Measurements from ENCODE around the gene TMEM161A. TPM values are rescaled to one million over a fixed set of nuclear protein-coding genes. Genes with fewer than 3 reads are reported as not detected.

TMEM161A gene
- total and polyA plus RNA-seq, 2 of the 13 experiments (the other 11 are each of a cell fraction or from before 2014, with no cell fraction given) = 25.9 to 31.4 TPM

DNA sequence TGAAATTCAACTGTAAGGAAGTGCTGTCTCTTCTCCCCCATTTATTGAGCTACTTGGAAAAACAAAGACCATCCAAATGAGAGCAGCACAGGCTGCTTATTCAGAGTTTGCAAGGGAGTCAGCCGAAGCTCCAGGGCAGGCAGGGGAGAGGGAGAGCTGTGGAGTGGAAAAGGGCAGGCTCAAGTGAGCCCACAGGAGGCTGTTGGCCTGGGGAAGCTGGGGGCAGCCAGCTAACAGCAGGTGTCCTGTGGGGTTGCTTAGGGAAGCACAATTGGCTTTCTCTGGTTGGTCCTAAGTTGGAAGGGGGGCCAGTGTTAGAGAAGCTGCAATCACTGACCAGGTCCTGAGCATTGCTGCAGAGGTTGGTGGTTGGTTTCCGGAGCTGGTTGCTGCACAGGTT lies 50.6 kb downstream of the TMEM161A start:
- peaks cover 0 to 2% of the 10 kb centered on the region in 2 experiments; a peak in 2 of 5 replicates for H3K36me3 ChIP-seq (replicated peaks in 1 of 2; ENCODE audit: control insufficient read depth in 1 of 2, insufficient read depth in 2 of 2, low read length in 2 of 2)

More for the DNA sequence above, 50.6 kb downstream of the TMEM161A start:
- intact Hi-C loops (cut with micrococcal nuclease; ENCODE audit: unreplicated experiment) = no loop called here
- Histone ChIP-seq H4K20me1 (ENCODE audit: insufficient read depth, low read length) (no peaks in the 10 kb centered on the region), H3K27me3 (ENCODE audit: control insufficient read depth in 1 of 2, insufficient read depth in 2 of 2, low read length in 2 of 2) (no peaks in the 10 kb centered on the region), H2AFZ (ENCODE audit: low read length) (no peak overlapping the region), H3K79me2 (ENCODE audit: insufficient read depth, low read length) (no peaks in the 10 kb centered on the region), H3K4me1 (ENCODE audit: insufficient read depth, low read length) (no peaks in the 10 kb centered on the region), H3K4me2 (ENCODE audit: low read depth, low read length) (no peak overlapping the region), H3K9ac (ENCODE audit: insufficient read depth, low read depth, low read length) (no peak overlapping the region), H3K27ac (ENCODE audit: extremely low read length, insufficient read depth, low read length) (no peak overlapping the region), H3K9me3 (ENCODE audit: low read length) (no peaks in the 10 kb centered on the region), H3K4me3 (replicated peaks in 1 of 3; ENCODE audit: insufficient read depth in 1 of 3, low read depth in 2 of 3, low read length in 3 of 3) (no peak overlapping the region)
- DNase-seq (ENCODE audit: low spot score) (no peak), ATAC-seq (no peak), FAIRE-seq (no peak)
- POLR2A ChIA-PET = interaction anchor here (0.9 kb wide), 1 partner anchor 10 kb away, joined by 3 read pairs; no protein-coding TSS in a partner anchor
- in situ Hi-C loops (cut with HindIII; ENCODE audit: extremely low pct_ligation_motif_present, low pct_unique_long_range_greater_than_20kb) = no loop called here
- TF ChIP-seq RCOR2 (CRISPR knock-in tag; IDR thresholded peaks at IDR 0.05) (no peak), ZMAT3 (CRISPR knock-in tag; conservative IDR thresholded peaks at IDR 0.05) (no peak), ZNF333 (CRISPR knock-in tag; IDR thresholded peaks at IDR 0.05; ENCODE audit: borderline replicate concordance) (no peak), CSRNP2 (CRISPR knock-in tag; conservative IDR thresholded peaks at IDR 0.05; ENCODE audit: low read depth) (no peak), NFATC3 (CRISPR knock-in tag; IDR thresholded peaks at IDR 0.05) (no peak), ISX (CRISPR knock-in tag; conservative IDR thresholded peaks at IDR 0.05) (no peak), MLLT10 (CRISPR knock-in tag; IDR thresholded peaks at IDR 0.05) (no peak), ZFP36 (IDR thresholded peaks at IDR 0.05; ENCODE audit: borderline replicate concordance, low read depth, low read length, partially characterized antibody) (no peak), XRCC5 (optimal IDR thresholded peaks at IDR 0.05; ENCODE audit: low read length) (no peak), RXRB (CRISPR knock-in tag; IDR thresholded peaks at IDR 0.05; ENCODE audit: borderline replicate concordance) (no peak), THYN1 (CRISPR knock-in tag; IDR thresholded peaks at IDR 0.05; ENCODE audit: borderline replicate concordance, low read depth) (no peak), U2AF2 (IDR thresholded peaks at IDR 0.05; ENCODE audit: low read depth, low read length) (no peak), NCOR1 (IDR thresholded peaks at IDR 0.05; ENCODE audit: borderline replicate concordance, low read length) (no peak), RFXAP (CRISPR knock-in tag; IDR thresholded peaks at IDR 0.05; ENCODE audit: borderline replicate concordance) (no peak)
- TF ChIP-seq, protein P1, sequence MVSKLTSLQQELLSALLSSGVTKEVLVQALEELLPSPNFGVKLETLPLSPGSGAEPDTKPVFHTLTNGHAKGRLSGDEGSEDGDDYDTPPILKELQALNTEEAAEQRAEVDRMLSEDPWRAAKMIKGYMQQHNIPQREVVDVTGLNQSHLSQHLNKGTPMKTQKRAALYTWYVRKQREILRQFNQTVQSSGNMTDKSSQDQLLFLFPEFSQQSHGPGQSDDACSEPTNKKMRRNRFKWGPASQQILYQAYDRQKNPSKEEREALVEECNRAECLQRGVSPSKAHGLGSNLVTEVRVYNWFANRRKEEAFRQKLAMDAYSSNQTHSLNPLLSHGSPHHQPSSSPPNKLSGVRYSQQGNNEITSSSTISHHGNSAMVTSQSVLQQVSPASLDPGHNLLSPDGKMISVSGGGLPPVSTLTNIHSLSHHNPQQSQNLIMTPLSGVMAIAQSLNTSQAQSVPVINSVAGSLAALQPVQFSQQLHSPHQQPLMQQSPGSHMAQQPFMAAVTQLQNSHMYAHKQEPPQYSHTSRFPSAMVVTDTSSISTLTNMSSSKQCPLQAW (CRISPR knock-in tag; IDR thresholded peaks at IDR 0.05) = no peak
- CTCF ChIA-PET (ENCODE audit: low intra/inter-chr PET ratio, low total read pairs) = no interaction called here
- WGBS (ENCODE audit: low lambda C conversion rate) = 97% methylated on average over 2 of the region's 2 CpGs
- no TSS peak for BruUV-seq (replicated peaks)
